A172 (cell line): ENCODE results near the gene PLEKHB2. TPM values are rescaled to one million over a fixed set of nuclear protein-coding genes. Genes with fewer than 3 reads are reported as not detected.
"Not testable (repeated sequence)": the region's sequence is repeated elsewhere in the genome, so short reads cannot be mapped to it uniquely, and the experiment has no call there.

Source experiments
- DNase-seq: peaks from one replicate; pipeline ENCODE4 v3.0.0-alpha.2; 2015; ENCODE audit warnings: low spot score
- total RNA-seq: library from RNA; depleted of rRNA; stranded (reverse); fragments of >200 nt; shearing (Covaris generic); gene quantifications from 2 replicates; pipeline ENCODE4 v1.2.3, GENCODE V29; 2014

PLEKHB2 gene
- total RNA-seq, 1 experiment from 2014 or later: 159 TPM

DNA sequence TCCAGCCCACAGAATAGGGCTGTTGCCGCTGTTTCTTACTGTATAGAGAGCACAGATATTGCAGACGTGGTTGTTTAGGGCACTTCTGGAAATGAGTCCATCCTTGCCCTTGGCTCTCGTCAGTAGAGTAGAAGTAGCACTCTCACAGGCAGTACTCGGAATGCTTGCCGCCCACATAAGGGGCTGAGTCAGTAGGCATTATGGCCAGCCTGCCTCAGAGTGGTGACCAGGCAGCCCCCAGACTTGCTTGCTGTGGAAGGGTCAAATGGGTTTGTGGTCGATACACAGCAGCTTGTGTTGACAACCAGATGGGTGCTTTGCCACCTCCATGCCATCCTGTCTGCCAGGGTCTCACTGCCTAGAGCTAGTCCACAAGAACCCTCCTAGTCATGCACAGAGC lies 38.7 kb downstream of the PLEKHB2 start:
- DNase-seq: no peak

DNA sequence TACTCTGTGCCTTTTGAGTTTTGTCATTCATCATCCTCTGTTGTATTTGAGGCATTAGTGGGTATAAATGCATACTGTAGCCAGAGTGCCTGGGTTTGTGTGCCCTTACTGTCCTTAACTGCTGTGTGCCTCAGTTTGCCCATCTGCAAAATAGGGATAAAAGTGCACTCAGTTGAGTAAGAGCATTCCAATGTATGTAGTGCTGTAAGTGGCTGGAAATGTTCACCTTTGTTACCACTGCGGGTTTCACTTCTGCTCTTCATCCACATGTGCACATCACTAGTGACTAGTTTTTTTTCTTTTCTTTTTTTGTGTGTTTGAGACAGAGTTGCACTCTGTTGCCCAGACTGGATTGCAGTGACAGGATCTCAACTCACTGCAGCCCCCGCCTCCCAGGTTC lies 39.9 kb downstream of the PLEKHB2 start:
- DNase-seq: no peak

DNA sequence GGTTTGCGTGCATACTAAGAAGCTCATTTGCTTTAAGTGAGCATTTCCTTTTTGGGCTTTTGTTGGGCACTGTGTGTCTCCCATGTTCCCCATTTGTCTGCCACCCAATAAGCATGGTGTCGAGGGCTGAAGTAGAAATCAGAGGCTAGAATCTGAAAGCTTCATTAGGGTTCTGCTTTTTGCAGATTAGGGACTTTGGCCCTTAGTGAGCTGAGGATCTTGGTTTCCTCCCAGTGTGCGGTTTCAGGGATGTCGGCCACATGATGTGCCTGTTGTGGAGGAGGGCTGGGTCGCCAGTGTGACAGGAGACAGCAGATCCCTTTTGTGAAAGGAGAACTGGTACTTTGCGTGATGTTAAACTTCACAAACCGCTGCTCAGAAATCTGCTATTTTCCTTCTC lies 41.1 kb downstream of the PLEKHB2 start:
- DNase-seq: no peak

DNA sequence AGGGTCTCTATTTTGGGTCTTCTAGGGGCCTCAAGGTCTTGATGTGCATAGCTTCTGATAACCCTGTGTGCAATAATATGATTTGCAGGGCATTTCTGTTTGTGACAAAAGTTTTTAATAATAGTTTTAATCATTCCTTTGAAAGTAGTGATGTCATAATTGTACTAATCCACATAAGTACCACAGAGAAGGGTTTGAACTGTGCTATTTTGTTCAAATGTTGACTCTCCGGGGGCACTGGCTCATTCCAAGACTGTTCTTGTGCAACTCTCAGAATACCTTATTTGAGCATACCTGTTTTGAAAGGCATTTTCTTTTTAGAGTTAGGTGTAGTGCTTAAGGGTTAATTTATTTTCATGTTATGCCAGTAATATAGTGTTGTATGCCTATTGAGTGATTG lies 41.6 kb downstream of the PLEKHB2 start:
- no peak for DNase-seq

DNA sequence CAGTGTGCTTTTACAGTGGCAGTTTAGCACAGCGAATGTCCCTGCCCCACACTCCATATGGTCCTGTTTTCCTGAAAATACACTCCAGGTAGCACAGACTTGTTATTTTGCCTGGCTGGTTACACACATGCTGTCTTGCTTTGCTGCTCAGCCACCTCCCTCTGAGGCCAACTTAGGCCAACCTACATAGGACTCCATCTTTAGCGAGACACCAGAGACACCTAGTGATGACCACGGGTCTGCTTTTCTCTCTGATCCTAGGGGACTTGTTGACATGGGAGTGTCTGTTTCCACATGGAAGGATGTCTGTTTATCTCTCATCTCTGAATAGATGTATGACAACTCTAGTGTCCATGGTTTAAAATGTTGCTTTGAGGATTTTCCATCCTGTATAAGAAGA lies 43.3 kb downstream of the PLEKHB2 start:
- DNase-seq: no peak

DNA sequence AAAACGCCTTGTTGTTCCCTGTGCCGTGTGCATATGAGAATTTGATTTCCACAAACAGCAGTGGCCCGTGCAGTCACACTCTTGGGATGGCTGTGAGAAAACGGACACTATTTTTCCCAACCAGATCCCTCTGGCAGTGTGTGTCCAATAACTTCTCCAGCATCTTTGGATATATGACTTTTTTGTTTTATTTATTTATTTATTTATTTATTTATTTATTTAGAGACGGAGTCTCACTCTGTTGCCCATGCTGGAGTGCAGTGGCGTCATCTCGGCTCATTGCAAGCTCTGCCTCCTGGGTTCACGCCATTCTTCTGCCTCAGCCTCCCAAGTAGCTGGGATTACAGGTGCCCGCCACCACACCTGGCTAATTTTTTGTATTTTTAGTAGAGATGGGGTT lies 45.0 kb downstream of the PLEKHB2 start:
- DNase-seq: not testable (repeated sequence)

DNA sequence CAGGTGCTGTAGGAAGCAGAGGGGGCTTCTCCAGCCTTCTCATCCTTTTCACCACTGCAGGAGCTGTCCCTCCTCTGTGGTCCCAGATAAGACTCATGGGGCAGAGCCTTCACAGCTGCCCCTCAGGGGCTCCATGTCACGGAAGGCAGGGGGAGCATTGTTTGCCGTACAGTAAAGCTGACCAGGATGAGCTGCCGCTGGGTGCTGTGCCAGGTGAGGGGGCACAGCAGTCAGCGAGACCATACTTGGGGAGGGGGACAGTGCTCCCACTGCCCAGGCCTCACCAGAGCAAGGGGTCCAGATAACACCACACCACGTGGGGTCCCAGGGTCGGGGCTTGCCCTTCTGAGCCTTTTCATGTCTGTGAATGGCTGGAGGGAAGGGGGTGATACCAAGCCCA lies 46.3 kb downstream of the PLEKHB2 start:
- no peak for DNase-seq

DNA sequence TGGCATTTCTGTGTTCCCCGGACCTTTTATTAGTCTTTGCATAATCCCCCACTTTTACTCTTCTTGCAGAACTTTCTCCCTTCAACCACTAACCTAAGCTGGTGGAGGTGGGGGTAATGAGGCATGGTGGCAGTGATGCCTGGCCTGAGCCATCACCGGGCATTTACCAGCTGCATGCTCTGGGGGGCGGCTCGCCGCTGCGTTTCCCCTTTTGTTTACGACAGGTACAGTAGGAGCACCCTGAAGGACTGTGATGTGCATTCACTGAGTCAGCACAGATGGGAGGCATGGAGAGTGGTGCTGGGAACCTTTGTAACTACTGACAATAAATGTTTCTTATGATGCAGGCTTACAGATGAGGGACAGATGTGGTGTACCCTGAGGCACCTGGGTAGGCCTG lies 46.9 kb downstream of the PLEKHB2 start:
- DNase-seq: no peak

DNA sequence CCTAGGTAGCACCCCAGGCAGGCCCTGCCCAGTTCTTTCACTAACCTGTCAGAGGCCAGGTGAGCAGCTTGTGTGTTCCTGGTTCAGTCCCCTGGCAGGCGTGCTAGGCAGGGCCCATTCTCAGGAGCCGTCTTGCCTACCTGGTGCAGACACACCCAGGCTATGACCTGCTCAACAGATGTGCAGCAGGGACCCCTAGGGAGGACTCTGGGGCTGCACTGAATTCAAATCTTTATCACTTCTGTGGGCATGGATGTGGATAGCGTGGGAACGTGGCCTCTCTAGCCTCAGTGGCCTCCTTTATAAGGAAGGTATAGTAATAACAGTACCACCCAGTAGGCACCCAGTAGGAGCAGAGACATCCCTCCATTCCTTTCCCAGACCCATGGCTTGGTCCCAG lies 48.4 kb downstream of the PLEKHB2 start:
- DNase-seq: no peak

DNA sequence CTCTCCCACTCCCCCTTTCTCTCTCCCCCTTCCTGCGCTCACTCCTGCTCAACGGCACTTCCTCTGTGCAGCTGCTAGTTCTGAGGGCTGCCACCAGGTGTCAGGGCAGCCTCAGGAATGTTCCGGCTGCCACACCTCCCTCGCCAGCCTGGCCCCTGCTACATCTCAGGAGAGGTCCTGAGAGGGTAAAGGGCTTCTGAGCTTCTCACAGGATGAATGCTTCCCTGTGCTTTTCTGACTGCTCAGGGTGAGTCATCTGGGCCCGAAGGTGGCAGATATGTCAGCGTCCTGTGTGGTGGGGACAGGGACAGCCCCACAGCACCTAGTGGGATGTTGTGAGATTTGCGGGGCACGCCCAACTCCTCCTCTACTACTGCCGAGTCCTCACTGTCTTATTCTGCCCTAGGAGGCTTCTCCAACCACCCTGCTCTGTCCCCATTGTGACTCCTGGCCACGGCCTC lies 49.0 kb downstream of the PLEKHB2 start:
- peak; percentile 73 for DNase-seq

DNA sequence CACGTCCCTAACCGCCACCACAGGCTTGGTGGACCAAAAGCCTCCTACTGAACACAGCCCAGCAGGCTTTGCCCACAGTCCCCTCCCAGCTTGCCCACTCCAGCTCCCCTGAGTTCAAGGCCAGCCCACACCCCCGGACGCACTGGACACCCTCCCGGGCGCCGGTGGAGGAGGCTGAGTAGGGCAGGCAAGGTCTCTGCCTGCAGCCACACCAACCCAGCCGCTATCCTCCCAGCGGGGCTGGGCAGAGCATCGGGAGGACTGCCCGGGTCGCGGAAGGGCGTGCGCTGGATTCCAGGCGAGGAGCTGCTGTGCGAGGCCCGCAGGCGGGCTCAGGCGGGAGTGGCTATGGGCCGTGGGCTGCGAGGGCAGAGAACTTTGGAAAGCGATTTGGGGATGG lies 49.5 kb downstream of the PLEKHB2 start:
- DNase-seq: no peak

DNA sequence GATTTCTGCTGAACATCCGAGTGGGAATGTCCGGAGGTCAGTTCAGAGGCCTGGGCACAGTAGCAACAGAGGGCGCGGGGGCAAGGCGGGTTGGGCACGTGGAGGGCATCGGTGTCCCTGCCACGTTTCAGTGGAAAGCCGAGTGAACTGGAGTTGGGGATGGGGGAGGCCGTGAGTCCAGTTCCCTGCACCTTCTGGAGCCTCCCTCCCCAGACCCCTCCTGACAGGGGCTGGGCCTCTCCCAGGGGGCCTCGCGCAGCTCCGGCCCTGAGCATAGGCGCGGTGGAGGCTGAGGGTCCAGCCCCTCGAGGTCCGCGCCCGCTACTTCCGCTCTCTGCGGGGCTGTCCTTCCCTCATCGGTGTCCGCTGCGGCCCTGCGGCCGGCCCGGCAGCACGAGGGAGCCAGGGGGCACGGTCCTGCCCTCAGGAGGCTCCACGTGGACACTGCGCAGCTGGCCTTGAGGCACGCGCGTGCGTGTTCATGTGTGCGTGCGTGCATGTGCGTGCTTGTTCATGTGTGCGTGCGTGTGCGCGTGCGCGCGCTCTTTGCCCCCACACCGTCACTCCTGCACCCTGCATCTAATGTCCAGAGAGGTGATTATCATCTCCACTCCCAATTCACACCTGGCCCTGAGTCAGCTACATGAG lies 50.2 kb downstream of the PLEKHB2 start:
- no peak for DNase-seq

DNA sequence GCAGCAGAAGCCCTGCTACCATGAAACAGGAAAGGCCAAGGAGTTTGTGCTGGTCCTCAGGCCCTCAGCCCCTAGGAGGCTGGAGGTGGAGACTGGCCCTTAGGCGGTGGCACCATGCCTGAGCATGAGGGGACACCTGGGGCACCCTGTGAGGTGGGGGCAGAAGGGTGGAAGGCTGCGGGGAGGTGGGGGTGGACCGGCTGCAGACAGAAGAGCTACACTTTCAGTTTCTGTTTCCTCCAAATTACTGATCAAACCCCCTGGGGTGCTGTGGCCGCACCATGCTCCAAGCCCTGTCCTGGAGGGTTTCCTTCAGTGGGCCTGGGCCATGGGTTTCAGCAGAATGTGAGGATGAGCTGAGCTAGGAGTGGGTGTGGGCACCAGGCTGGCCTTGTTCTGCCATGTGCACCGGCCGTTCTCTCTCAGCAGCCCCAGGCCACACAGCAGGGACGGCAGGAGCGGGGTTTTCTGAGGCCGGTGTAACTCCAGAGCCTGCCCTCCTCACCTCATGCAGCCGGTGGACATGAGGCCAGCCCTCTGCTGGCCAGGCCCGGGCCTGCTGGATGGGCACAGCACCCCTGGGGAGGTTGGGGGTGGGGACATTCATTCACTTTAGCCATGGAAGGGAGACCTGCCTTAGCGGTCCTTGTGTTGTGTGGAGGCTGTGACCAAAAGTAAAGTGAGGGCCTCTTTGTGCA lies 51.5 kb downstream of the PLEKHB2 start:
- no peak for DNase-seq

DNA sequence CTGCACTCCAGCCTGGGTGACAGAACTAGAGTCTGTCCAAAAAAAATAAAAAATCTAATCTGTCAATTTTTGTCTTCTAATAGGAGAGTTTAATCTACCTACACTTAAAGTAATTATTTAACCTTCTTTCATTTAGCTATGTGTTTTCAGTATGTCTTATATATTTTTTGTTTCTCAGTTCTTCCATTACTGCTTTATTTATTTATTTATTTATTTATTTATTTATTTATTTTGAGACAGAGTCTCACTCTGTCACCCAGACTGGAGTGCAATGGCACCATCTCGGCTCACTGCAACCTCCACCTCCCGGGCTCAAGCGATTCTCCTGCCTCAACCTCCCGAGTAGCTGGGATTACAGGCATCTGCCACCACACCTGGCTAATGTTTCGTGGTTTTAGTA lies 60.4 kb downstream of the PLEKHB2 start:
- DNase-seq: not testable (repeated sequence)

DNA sequence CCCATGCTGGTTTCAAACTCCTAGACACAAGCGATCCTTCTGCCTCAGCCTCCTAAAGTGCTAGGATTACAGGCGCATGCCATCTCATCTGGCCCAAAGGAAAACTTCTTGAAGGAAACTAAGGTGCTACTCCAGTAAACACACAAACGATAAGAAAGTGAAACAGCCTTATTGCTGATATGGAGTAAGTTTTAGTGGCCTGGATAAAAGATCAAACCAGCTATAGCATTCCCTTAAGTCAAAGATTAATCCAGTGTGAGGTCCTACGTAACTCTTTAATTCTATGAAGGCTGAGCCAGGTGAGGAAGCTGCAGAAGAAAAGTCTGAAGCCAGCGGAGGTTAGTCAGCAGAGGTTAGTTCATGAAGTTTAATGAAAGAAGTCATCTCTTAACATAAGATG lies 63.4 kb downstream of the PLEKHB2 start:
- no peak for DNase-seq

DNA sequence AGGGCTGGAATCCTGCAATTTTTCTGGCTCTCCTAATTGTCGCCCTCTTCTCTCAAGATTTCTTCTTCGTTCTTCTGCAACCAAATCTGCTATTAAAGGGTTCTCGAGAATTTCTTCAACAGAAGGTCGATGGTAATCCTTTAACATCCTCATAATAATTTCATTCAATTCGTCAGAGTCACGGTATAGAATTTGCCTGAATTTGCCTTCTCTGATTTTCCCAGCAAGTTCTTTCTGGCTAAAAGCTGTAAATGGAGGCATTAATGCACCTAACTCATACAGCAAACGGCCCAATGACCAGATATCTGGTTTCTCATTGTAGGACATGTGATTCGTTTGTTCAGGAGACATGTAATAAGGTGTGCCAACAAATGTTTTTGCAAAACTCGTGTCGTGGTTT lies 72.9 kb downstream of the PLEKHB2 start:
- DNase-seq: not testable (repeated sequence)

DNA sequence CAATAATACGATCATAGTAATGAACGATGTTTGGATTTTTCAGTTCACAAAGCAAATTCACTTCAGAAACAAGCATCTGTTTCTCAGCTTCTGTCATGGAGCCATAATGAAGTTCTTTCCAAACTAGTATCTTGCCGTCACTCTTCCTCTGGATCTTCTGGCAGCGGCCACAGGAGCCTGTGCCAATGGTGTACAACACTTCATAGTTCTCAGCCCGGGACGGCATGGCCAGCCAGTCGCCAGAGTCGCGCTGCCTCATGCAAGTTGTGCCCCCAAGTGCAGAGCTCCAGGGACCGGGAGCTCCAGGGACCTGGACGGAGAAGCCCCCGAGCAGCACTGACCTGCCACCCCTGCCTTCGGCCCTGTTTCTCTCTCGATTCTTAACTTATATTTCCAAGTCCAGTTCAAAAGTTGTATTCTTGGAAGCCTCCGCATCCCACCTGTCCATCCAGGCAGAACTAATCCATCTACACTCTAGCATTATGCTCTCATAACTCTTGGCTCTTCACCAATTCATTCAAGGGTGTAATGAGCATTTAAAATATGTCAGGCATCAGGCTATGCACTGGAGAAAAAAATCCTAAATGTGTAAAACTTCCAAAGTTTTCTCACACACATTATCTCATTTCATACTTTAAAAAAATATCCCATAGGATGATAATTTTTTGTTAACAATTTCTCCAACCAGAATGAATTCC lies 73.7 kb downstream of the PLEKHB2 start:
- DNase-seq: not testable (repeated sequence)

DNA sequence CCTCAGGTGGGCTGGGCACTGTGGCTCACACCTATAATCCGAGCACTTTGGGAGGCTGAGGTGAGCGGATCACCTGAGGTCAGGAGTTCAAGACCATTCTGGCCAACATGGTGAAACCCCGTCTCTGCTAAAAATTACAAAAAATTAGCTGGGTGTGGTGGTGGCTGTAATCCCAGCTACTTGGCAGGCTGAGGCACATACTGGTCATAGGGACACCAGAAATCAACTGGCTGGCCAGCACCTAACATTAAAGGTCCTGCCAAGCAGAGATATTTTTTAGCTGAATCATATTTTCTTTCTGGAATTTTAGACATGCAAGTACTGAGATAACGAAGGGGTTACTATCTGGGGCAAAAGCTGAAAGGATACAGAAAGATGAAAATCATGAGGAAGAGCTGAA lies 76.3 kb downstream of the PLEKHB2 start:
- DNase-seq: peak; percentile 25

DNA sequence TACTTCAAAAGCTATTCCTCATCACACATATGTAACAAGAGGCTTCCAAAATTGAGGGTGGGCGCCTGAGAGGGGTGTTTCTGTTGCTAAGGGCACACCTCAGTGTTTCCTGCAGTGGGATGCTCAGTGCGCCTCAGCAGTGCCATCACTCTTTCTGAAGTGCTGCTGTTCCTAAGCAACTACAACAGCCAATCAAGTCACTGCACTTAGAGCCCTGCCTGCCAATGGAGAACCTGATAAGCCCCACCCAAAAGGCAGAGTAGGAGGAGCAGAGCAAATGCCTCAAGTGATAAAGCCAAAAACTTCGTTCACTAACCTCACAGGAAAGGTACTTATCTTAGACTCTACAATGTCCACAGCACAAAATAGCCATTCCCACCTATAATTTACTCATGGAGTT lies 88.3 kb downstream of the PLEKHB2 start:
- DNase-seq: not testable (repeated sequence)

DNA sequence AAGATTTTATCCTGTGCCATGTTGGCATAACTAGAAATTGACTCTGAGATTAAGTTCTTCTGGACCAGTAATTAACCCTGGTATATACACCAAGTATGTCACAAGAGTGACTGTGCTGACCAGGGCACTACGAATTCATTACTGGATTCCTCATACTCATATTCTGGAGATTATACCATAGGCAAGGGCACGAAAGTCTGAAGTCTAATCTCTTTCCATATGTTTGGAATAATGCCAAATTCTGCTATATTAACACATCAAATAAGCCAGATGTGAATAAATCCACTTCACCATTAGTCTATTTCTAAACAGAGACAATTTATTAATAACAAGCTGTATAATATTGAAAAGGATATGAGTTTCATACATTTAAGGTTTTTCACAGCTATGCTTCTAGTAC lies 91.0 kb downstream of the PLEKHB2 start:
- not testable (repeated sequence) for DNase-seq
